PC-9 (cell line): ENCODE measurements around the gene MGRN1. TPM values are rescaled to one million over a fixed set of nuclear protein-coding genes. Genes with fewer than 3 reads are reported as not detected.

ENCODE experiments used
- BruUV-seq: library from RNA; stranded (reverse); fragments of 400-500 nt; replicated peaks from 2 replicates; lab custom pipeline; 2021; lab: Mats Ljungman, UMichigan
- CTCF ChIA-PET: fragments of 300-600 bp; sonication (Branson Sonifier 250); formaldehyde crosslinking; loops from one replicate; lab custom pipeline; 2022; ENCODE audit warnings: antibody characterized with exemption; lab: Charles Lee
- POLR2A ChIA-PET: fragments of 300-600 bp; sonication (Branson Sonifier 250); formaldehyde crosslinking; loops from one replicate; lab custom pipeline; 2022; ENCODE audit warnings: antibody characterized with exemption; ENCODE audit not compliant: unreplicated experiment; lab: Charles Lee
- DNase-seq, 2 experiments: peaks; one replicate each; pipeline versions ENCODE4 v3.0.0 to v3.0.0-alpha.2; 2015 to 2022; ENCODE audit warnings: mixed read lengths in 1 of 2
- H2AFZ ChIP-seq: fragments of 200-600 bp; sonication (generic); 2 replicates; pipeline ENCODE4 v1.8.1; 2017; ENCODE audit warnings: antibody characterized with exemption
- H3F3A ChIP-seq: fragments of 200-600 bp; sonication (generic); 2 replicates; pipeline ENCODE4 v1.8.1; 2017; ENCODE audit warnings: antibody characterized with exemption, mild to moderate bottlenecking, low read depth; ENCODE audit not compliant: insufficient read depth
- H3K27ac ChIP-seq: fragments of 200-600 bp; sonication (generic); 2 replicates; pipeline ENCODE4 v1.6.1; 2016; ENCODE audit warnings: mixed run types
- H3K27me3 ChIP-seq: fragments of 200-600 bp; sonication (generic); 2 replicates; pipeline ENCODE4 v1.6.1; 2016; ENCODE audit warnings: low read depth, mixed run types; ENCODE audit not compliant: insufficient read depth
- H3K36me3 ChIP-seq: fragments of 200-600 bp; sonication (generic); 2 replicates; pipeline ENCODE4 v1.6.1; 2016; ENCODE audit warnings: low read depth, mixed run types
- H3K4me1 ChIP-seq: fragments of 200-600 bp; sonication (generic); replicated peaks from 2 replicates; pipeline ENCODE4 v1.6.1; 2016; ENCODE audit warnings: mixed run types; ENCODE audit not compliant: insufficient read depth
- H3K4me2 ChIP-seq: fragments of 200-600 bp; sonication (generic); 2 replicates; pipeline ENCODE4 v1.6.1; 2017; ENCODE audit warnings: mixed run types
- H3K4me3 ChIP-seq: fragments of 200-600 bp; sonication (generic); 2 replicates; pipeline ENCODE4 v1.6.1; 2016; ENCODE audit warnings: mixed run types
- H3K79me2 ChIP-seq: fragments of 200-600 bp; sonication (generic); 2 replicates; pipeline ENCODE4 v1.6.1; 2017; ENCODE audit warnings: low read depth, mixed run types
- H3K9me2 ChIP-seq: fragments of 200-600 bp; sonication (generic); 2 replicates; pipeline ENCODE4 v1.8.1; 2017; ENCODE audit warnings: mild to moderate bottlenecking; ENCODE audit not compliant: insufficient read depth
- H3K9me3 ChIP-seq: fragments of 200-600 bp; sonication (generic); 2 replicates; pipeline ENCODE4 v1.8.1; 2016; ENCODE audit warnings: low read depth; ENCODE audit not compliant: insufficient read depth
- H4K20me1 ChIP-seq: fragments of 200-600 bp; sonication (generic); 2 replicates; pipeline ENCODE4 v1.8.1; 2017; ENCODE audit not compliant: insufficient read depth
- EZH2 ChIP-seq: fragments of 200-600 bp; sonication (generic); IDR thresholded peaks from 2 replicates; pipeline ENCODE4 v1.8.0; 2017; ENCODE audit warnings: antibody characterized with exemption, low read depth
- intact Hi-C: fragments of 100-400 bp; cut with micrococcal nuclease; formaldehyde crosslinking; loops from one replicate; pipeline ENCODE4 v1.10.0; 2022; ENCODE audit not compliant: unreplicated experiment
- total RNA-seq: library from RNA; stranded (reverse); gene quantifications from 2 replicates; pipeline ENCODE4 v1.2.3, GENCODE V29; 2021
- TF ChIP-seq, protein P1 (sequence below): fragments of 200-600 bp; sonication (generic); conservative IDR thresholded peaks from 2 replicates; pipeline ENCODE4 v1.6.1; 2017; ENCODE audit warnings: mixed run types, antibody characterized with exemption, mild to moderate bottlenecking, moderate library complexity

Gene MGRN1
- total RNA-seq, 1 experiment from 2014 or later: 70.4 TPM

GRCh38 chr16:4688674-4689045 is 64.0 kb downstream of the MGRN1 start:
- ChIA-PET CTCF (no interaction called here), POLR2A (no interaction called here)
- Histone ChIP-seq H3K4me3 (no peak overlapping the region), H4K20me1 (no peaks in the 10 kb centered on the region; the same call in 1 of the 2 replicates), H3K27me3 (no peaks in the 10 kb centered on the region), H2AFZ (no peak overlapping the region), H3K79me2 (no peaks in the 10 kb centered on the region), H3K27ac (no peak overlapping the region), H3K4me2 (no peak overlapping the region), H3K9me3 (no peaks in the 10 kb centered on the region), H3K9me2 (no peaks in the 10 kb centered on the region), H3K36me3 (no peaks in the 10 kb centered on the region), H3K4me1 (peaks cover 26% of the 10 kb centered on the region), H3F3A (peaks cover 8% of the 10 kb centered on the region)
- BruUV-seq: no TSS peak
- intact Hi-C loops: loop anchor here (10.0 kb wide), 1 partner anchor 406 kb away; the partner anchor contains the start of gene EEF2KMT
- DNase-seq: no peak
- no peak for TF ChIP-seq EZH2
- TF ChIP-seq, protein P1, sequence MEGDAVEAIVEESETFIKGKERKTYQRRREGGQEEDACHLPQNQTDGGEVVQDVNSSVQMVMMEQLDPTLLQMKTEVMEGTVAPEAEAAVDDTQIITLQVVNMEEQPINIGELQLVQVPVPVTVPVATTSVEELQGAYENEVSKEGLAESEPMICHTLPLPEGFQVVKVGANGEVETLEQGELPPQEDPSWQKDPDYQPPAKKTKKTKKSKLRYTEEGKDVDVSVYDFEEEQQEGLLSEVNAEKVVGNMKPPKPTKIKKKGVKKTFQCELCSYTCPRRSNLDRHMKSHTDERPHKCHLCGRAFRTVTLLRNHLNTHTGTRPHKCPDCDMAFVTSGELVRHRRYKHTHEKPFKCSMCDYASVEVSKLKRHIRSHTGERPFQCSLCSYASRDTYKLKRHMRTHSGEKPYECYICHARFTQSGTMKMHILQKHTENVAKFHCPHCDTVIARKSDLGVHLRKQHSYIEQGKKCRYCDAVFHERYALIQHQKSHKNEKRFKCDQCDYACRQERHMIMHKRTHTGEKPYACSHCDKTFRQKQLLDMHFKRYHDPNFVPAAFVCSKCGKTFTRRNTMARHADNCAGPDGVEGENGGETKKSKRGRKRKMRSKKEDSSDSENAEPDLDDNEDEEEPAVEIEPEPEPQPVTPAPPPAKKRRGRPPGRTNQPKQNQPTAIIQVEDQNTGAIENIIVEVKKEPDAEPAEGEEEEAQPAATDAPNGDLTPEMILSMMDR: no peak

- no peak for DNase-seq
- H2AFZ ChIP-seq: no peak overlapping the region
- no peaks in the 10 kb centered on the region for H3K9me2 ChIP-seq
- POLR2A ChIA-PET: no interaction called here
- no peaks in the 10 kb centered on the region for H3K36me3 ChIP-seq
- BruUV-seq: no TSS peak
- no peaks in the 10 kb centered on the region for H3K9me3 ChIP-seq
- no peak overlapping the region for H3K4me2 ChIP-seq
- intact Hi-C loops: loop anchor here (10.0 kb wide), 1 partner anchor 406 kb away; the partner anchor contains the start of gene EEF2KMT
- peaks cover 6% of the 10 kb centered on the region for H3F3A ChIP-seq
- H3K4me1 ChIP-seq: peaks cover 20% of the 10 kb centered on the region
- TF ChIP-seq, protein P1: no peak
- no peak for TF ChIP-seq EZH2
- H3K79me2 ChIP-seq: peaks cover 3% of the 10 kb centered on the region; the same call in 1 of the 2 replicates
- no peak overlapping the region for H3K4me3 ChIP-seq
- CTCF ChIA-PET: no interaction called here
- H3K27ac ChIP-seq: no peak overlapping the region
- no peaks in the 10 kb centered on the region for H3K27me3 ChIP-seq
- no peaks in the 10 kb centered on the region; the same call in 1 of the 2 replicates for H4K20me1 ChIP-seq
Measured at GRCh38 chr16:4689091-4689671, 64.6 kb downstream of the MGRN1 start.

GRCh38 chr16:4689864-4690704 is 65.5 kb downstream of the MGRN1 start:
- H3K4me1 ChIP-seq: peaks cover 17% of the 10 kb centered on the region
- no peak for DNase-seq
- no peak overlapping the region for H3K4me2 ChIP-seq
- H3K9me2 ChIP-seq: no peaks in the 10 kb centered on the region
- no TSS peak for BruUV-seq
- ChIA-PET CTCF (no interaction called here), POLR2A (no interaction called here)
- H2AFZ ChIP-seq: no peak overlapping the region
- TF ChIP-seq, protein P1: no peak
- no peak for TF ChIP-seq EZH2
- no peaks in the 10 kb centered on the region for H3K27me3 ChIP-seq
- H4K20me1 ChIP-seq: peaks cover 3% of the 10 kb centered on the region; the same call in 1 of the 2 replicates
- H3K4me3 ChIP-seq: no peak overlapping the region
- intact Hi-C loops: loop anchor here (10.0 kb wide), 1 partner anchor 405 kb away; the partner anchor contains the start of gene EEF2KMT
- H3K36me3 ChIP-seq: no peaks in the 10 kb centered on the region
- peaks cover 3% of the 10 kb centered on the region; the same call in 1 of the 2 replicates for H3K79me2 ChIP-seq
- H3K27ac ChIP-seq: no peak overlapping the region
- H3F3A ChIP-seq: no peaks in the 10 kb centered on the region; the same call in 1 of the 2 replicates
- no peaks in the 10 kb centered on the region for H3K9me3 ChIP-seq
